Activated B cell treated with CpG ODN at 0.5 μM for 24 hours (primary cell): Measurements from ENCODE around the gene DLL1. TPM values are rescaled to one million over a fixed set of nuclear protein-coding genes. Genes with fewer than 3 reads are reported as not detected.

Experiments
- ATAC-seq: fragments of 200-7000 bp; cut with Tn5 transposase; one replicate; pipeline ENCODE4 v1.10.0; 2021; ENCODE audit warnings: low read depth, mild to moderate bottlenecking, moderate library complexity
- CTCF ChIA-PET: fragments of 350-600 bp; sonication (Branson Sonifier 250); formaldehyde crosslinking; loops from one replicate; lab custom pipeline; 2021; ENCODE audit warnings: antibody characterized with exemption; lab: Charles Lee
- POLR2A ChIA-PET: fragments of 350-600 bp; sonication (Branson Sonifier 250); formaldehyde crosslinking; loops from one replicate; lab custom pipeline; 2021; ENCODE audit warnings: antibody characterized with exemption; lab: Charles Lee
- DNase-seq: peaks from one replicate; pipeline ENCODE4 v3.0.0; 2022
- H3K27ac Mint-ChIP-seq: one replicate; pipeline ENCODE4 v1.8.0; 2020; ENCODE audit warnings: mixed read lengths
- H3K27me3 Mint-ChIP-seq: one replicate; pipeline ENCODE4 v1.8.0; 2021; ENCODE audit warnings: mixed read lengths
- H3K36me3 Mint-ChIP-seq: one replicate; pipeline ENCODE4 v1.8.0; 2021; ENCODE audit warnings: low read depth, mixed read lengths
- H3K4me1 Mint-ChIP-seq: one replicate; pipeline ENCODE4 v1.8.0; 2021; ENCODE audit warnings: mixed read lengths
- H3K4me3 Mint-ChIP-seq: one replicate; pipeline ENCODE4 v1.8.0; 2020; ENCODE audit warnings: mild to moderate bottlenecking, mixed read lengths
- H3K9me3 Mint-ChIP-seq: one replicate; pipeline ENCODE4 v1.8.0; 2020; ENCODE audit warnings: mixed read lengths
- CTCF ChIP-seq: fragments of 200-600 bp; IDR thresholded peaks from one replicate; pipeline ENCODE4 v1.8.0; 2022; ENCODE audit warnings: antibody characterized with exemption, mild to moderate bottlenecking
- intact Hi-C: fragments of 100-400 bp; cut with micrococcal nuclease; formaldehyde crosslinking; loops from one replicate; pipeline ENCODE4 v1.15.1; 2024
- total RNA-seq: library from RNA; stranded (reverse); gene quantifications from 2 replicates; pipeline ENCODE4 v1.2.3, GENCODE V29; 2022

DLL1 gene
- total RNA-seq, 1 donor from 2014 or later = 0.53 TPM

- Mint-ChIP-seq H3K9me3 (no peaks in the 10 kb centered on the region), H3K27ac (no peak overlapping the region), H3K27me3 (peaks cover 50% of the 10 kb centered on the region), H3K4me3 (peak overlapping the region; percentile 83), H3K4me1 (peaks cover 40% of the 10 kb centered on the region), H3K36me3 (no peaks in the 10 kb centered on the region)
- TF ChIP-seq CTCF = no peak
- POLR2A ChIA-PET = interaction anchor here (1.0 to 1.1 kb wide), 2 partner anchors 9 to 12 kb away, joined by 3 read pairs; no protein-coding TSS in a partner anchor
- DNase-seq (peak; percentile 61), ATAC-seq (peak; percentile 69)
- intact Hi-C loops = loop anchor here (1.0 kb wide), 1 partner anchor 11 kb away; the partner anchor contains the start of gene FAM120B
- CTCF ChIA-PET = interaction anchor here (1.0 kb wide), 1 partner anchor 464 kb away, joined by 3 read pairs; no protein-coding TSS in a partner anchor
Measured at GRCh38 chr6:170295510-170296422, 4.9 kb upstream of the DLL1 start.

- ChIA-PET CTCF (interaction anchor here (1.0 kb wide), 1 partner anchor 463 kb away, joined by 3 read pairs; no protein-coding TSS in a partner anchor), POLR2A (interaction anchor here (0.8 kb wide), 2 partner anchors 11 to 12 kb away, joined by 3 read pairs; partner anchors contain the start of gene FAM120B)
- H3K36me3 Mint-ChIP-seq = no peaks in the 10 kb centered on the region
- H3K27me3 Mint-ChIP-seq = peaks cover 46% of the 10 kb centered on the region
- H3K4me1 Mint-ChIP-seq = peaks cover 43% of the 10 kb centered on the region
- DNase-seq (no peak), ATAC-seq (no peak)
- peak overlapping the region; percentile 63 for H3K4me3 Mint-ChIP-seq
- no peak overlapping the region for H3K27ac Mint-ChIP-seq
- TF ChIP-seq CTCF = no peak
- intact Hi-C loops = loop anchor here (1.0 to 5.0 kb wide), 7 partner anchors 11 to 1083 kb away; partner anchors contain the start of genes C6orf120, FAM120B, PHF10 and PSMB1
- no peaks in the 10 kb centered on the region for H3K9me3 Mint-ChIP-seq
Measured at GRCh38 chr6:170294813-170295509, 4.1 kb upstream of the DLL1 start.

GRCh38 chr6:170294298-170294730 lies 3.4 kb upstream of the DLL1 start:
- Mint-ChIP-seq H3K9me3 (no peaks in the 10 kb centered on the region), H3K4me3 (peak overlapping the region; percentile 8), H3K27me3 (peaks cover 40% of the 10 kb centered on the region), H3K4me1 (peaks cover 44% of the 10 kb centered on the region), H3K36me3 (no peaks in the 10 kb centered on the region), H3K27ac (no peak overlapping the region)
- POLR2A ChIA-PET = interaction anchor here (0.8 kb wide), 2 partner anchors 12 to 13 kb away, joined by 3 read pairs; partner anchors contain the start of gene FAM120B
- CTCF ChIA-PET = interaction anchor here (1.0 kb wide), 1 partner anchor 462 kb away, joined by 3 read pairs; no protein-coding TSS in a partner anchor
- ATAC-seq = no peak
- no peak for DNase-seq
- intact Hi-C loops = loop anchor here (1.0 to 5.0 kb wide), 6 partner anchors 207 to 1082 kb away; partner anchors contain the start of genes C6orf120, PHF10, PSMB1 and TBP
- TF ChIP-seq CTCF = no peak

GRCh38 chr6:170293341-170294231 lies 2.7 kb upstream of the DLL1 start:
- Mint-ChIP-seq H3K4me1 (peaks cover 49% of the 10 kb centered on the region), H3K27ac (no peak overlapping the region), H3K27me3 (peaks cover 37% of the 10 kb centered on the region), H3K36me3 (no peaks in the 10 kb centered on the region), H3K4me3 (peak overlapping the region; percentile 8), H3K9me3 (no peaks in the 10 kb centered on the region)
- POLR2A ChIA-PET = interaction anchor here (0.6 kb wide), 1 partner anchor 9 kb away, joined by 8 read pairs; no protein-coding TSS in a partner anchor
- CTCF ChIA-PET = no interaction called here
- intact Hi-C loops = loop anchor here (1.0 to 5.0 kb wide), 8 partner anchors 206 to 1081 kb away; partner anchors contain the start of genes C6orf120, PHF10, PSMB1 and TBP
- ATAC-seq (no peak), DNase-seq (no peak)
- no peak for TF ChIP-seq CTCF
